DND-41 (cell line): Measurements from ENCODE around the gene OGFR.

ENCODE experiments used
- ATAC-seq: fragments of 200-7000 bp; cut with Tn5 transposase; 3 replicates; pipeline ENCODE4 v1.9.1; 2021; ENCODE audit warnings: low read depth; ENCODE audit not compliant: insufficient read depth
- DNase-seq: peaks from one replicate; pipeline ENCODE4 v3.0.0-alpha.2; 2020
- H2AFZ ChIP-seq: 2 replicates; pipeline ENCODE4 v1.6.0; 2012; ENCODE audit warnings: low read depth, low read length
- H3K27ac ChIP-seq: 2 replicates; pipeline ENCODE4 v1.5.1; 2012; ENCODE audit warnings: low read length, inconsistent platforms
- H3K27me3 ChIP-seq: fragments of 200-600 bp; sonication (generic); 2 replicates; pipeline ENCODE4 v1.6.0; 2012; ENCODE audit warnings: low read length, mild to moderate bottlenecking, inconsistent platforms; ENCODE audit not compliant: insufficient read depth, poor library complexity
- H3K36me3 ChIP-seq: 2 replicates; pipeline ENCODE4 v1.5.1; 2012; ENCODE audit warnings: low read length, inconsistent platforms; ENCODE audit not compliant: insufficient read depth
- H3K4me1 ChIP-seq: 2 replicates; pipeline ENCODE4 v1.5.1; 2012; ENCODE audit warnings: mild to moderate bottlenecking, low read length; ENCODE audit not compliant: insufficient read depth
- H3K4me2 ChIP-seq: 2 replicates; pipeline ENCODE4 v1.6.0; 2012; ENCODE audit warnings: mild to moderate bottlenecking, moderate library complexity, low read length, inconsistent platforms; ENCODE audit not compliant: insufficient read depth
- H3K4me3 ChIP-seq, 2 experiments: fragments of 200-600 bp in 1 of 2; shearing (Covaris generic) in 1 of 2; 2 replicates each; pipeline ENCODE4 v1.5.1; 2012 to 2016; ENCODE audit warnings: inconsistent platforms in 2 of 2, low read length in 2 of 2, mild to moderate bottlenecking in 2 of 2, low read depth in 1 of 2, moderate library complexity in 1 of 2
- H3K79me2 ChIP-seq: 2 replicates; pipeline ENCODE4 v1.6.0; 2012; ENCODE audit warnings: low read length, inconsistent platforms; ENCODE audit not compliant: insufficient read depth
- H3K9ac ChIP-seq: 2 replicates; pipeline ENCODE4 v1.6.0; 2012; ENCODE audit warnings: low read depth, mild to moderate bottlenecking, inconsistent platforms, low read length, moderate library complexity
- H3K9me3 ChIP-seq: 2 replicates; pipeline ENCODE4 v1.5.1; 2012; ENCODE audit warnings: low read length, moderate library complexity, mild to moderate bottlenecking, inconsistent platforms; ENCODE audit not compliant: insufficient read depth, severe bottlenecking
- H4K20me1 ChIP-seq: 2 replicates; pipeline ENCODE4 v1.6.0; 2012; ENCODE audit warnings: low read length; ENCODE audit not compliant: insufficient read depth
- EZH2 ChIP-seq: IDR thresholded peaks from 3 replicates; pipeline ENCODE4 v1.6.1; 2012; ENCODE audit warnings: borderline replicate concordance, low read depth, mild to moderate bottlenecking, moderate library complexity, low read length, inconsistent platforms; ENCODE audit not compliant: severe bottlenecking
- TF ChIP-seq, protein P1 (sequence below): IDR thresholded peaks from 2 replicates; pipeline ENCODE4 v1.5.1; 2012; ENCODE audit warnings: borderline replicate concordance, low read length, moderate library complexity, mild to moderate bottlenecking; ENCODE audit not compliant: poor library complexity, severe bottlenecking; ENCODE audit errors: extremely low read depth

OGFR gene

DNA sequence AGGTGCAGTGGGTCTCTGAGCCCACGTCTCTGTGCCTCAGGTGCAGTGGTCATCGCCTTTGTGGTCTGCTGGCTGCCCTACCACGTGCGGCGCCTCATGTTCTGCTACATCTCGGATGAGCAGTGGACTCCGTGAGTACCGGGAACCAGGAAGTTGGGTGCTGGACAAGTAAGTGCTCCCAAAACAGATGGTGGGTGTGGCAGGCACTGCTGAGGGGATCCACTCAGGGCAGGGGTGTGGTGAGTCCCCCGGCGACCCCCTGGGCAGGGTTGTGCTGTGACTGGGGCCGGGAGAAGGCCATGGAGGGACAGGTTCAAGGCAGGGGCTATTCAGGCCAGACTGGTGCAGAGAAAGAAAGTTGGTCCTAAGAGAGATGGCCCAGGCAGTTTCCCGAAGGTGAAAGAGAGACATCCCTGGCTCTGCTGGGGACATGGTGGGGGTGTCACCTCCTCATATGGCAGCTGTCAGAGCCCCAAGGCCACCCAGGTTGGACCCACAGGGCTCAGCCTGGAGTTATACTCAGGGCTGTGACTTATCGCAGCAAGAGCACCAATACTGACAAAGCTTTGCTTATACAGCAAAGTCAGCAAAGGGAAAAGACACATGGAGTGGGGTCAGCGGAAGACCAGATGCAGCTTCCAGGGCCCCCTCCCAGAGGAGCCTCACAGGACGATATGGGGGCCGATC, 46.3 kb upstream of the OGFR start:
- Histone ChIP-seq H4K20me1 (peaks cover 8% of the 10 kb centered on the region), H3K4me3 (no peak overlapping the region), H3K36me3 (no peaks in the 10 kb centered on the region), H3K4me2 (no peak overlapping the region), H3K27ac (no peak overlapping the region), H3K79me2 (no peaks in the 10 kb centered on the region), H3K27me3 (no peaks in the 10 kb centered on the region), H3K4me1 (no peaks in the 10 kb centered on the region), H2AFZ (no peak overlapping the region), H3K9me3 (no peaks in the 10 kb centered on the region), H3K9ac (no peak overlapping the region)
- TF ChIP-seq, protein P1, sequence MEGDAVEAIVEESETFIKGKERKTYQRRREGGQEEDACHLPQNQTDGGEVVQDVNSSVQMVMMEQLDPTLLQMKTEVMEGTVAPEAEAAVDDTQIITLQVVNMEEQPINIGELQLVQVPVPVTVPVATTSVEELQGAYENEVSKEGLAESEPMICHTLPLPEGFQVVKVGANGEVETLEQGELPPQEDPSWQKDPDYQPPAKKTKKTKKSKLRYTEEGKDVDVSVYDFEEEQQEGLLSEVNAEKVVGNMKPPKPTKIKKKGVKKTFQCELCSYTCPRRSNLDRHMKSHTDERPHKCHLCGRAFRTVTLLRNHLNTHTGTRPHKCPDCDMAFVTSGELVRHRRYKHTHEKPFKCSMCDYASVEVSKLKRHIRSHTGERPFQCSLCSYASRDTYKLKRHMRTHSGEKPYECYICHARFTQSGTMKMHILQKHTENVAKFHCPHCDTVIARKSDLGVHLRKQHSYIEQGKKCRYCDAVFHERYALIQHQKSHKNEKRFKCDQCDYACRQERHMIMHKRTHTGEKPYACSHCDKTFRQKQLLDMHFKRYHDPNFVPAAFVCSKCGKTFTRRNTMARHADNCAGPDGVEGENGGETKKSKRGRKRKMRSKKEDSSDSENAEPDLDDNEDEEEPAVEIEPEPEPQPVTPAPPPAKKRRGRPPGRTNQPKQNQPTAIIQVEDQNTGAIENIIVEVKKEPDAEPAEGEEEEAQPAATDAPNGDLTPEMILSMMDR = no peak
- TF ChIP-seq EZH2 = no peak
- DNase-seq = no peak
- no peak for ATAC-seq

- no peak overlapping the region for H3K4me3 ChIP-seq
- no peaks in the 10 kb centered on the region for H3K27me3 ChIP-seq
- no peaks in the 10 kb centered on the region for H3K4me1 ChIP-seq
- no peaks in the 10 kb centered on the region for H3K36me3 ChIP-seq
- no peak overlapping the region for H3K9ac ChIP-seq
- H4K20me1 ChIP-seq = peaks cover 8% of the 10 kb centered on the region
- TF ChIP-seq EZH2 = no peak
- TF ChIP-seq, protein P1 = no peak
- no peaks in the 10 kb centered on the region for H3K9me3 ChIP-seq
- no peak overlapping the region for H2AFZ ChIP-seq
- ATAC-seq (no peak), DNase-seq (no peak)
- H3K4me2 ChIP-seq = no peak overlapping the region
- H3K27ac ChIP-seq = no peak overlapping the region
- no peaks in the 10 kb centered on the region for H3K79me2 ChIP-seq
Observed at GRCh38 chr20:62759981-62760431, 44.6 kb upstream of the OGFR start.

DNA sequence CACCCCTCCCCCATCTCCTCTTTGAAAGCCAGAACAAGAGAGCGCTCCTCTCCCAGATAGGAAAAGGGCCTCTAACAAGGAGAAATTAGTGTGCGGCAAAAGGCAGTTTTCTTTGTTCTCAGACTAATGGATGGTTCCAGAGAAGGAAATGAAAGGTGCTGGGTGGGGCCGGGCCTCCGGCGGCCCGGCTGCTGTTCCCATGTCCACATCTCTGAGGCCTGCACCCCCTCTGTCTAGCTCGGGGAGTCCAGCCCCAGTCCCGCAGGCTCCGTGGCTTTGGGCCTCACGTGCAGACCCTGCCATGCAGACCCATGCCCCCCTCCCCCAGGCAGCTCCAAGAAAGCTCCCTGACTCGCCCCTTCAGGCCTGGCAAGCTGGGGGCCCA, 44.2 kb upstream of the OGFR start:
- no peak overlapping the region for H3K4me2 ChIP-seq
- H3K9ac ChIP-seq = no peak overlapping the region

More for the DNA sequence above, 44.2 kb upstream of the OGFR start:
- H3K9me3 ChIP-seq = no peaks in the 10 kb centered on the region
- H3K27ac ChIP-seq = no peak overlapping the region
- H3K27me3 ChIP-seq = no peaks in the 10 kb centered on the region
- H4K20me1 ChIP-seq = peaks cover 10% of the 10 kb centered on the region
- no peak for ATAC-seq
- no peak overlapping the region for H2AFZ ChIP-seq
- no peak overlapping the region for H3K4me3 ChIP-seq
- no peak for DNase-seq
- no peaks in the 10 kb centered on the region for H3K79me2 ChIP-seq
- no peaks in the 10 kb centered on the region for H3K4me1 ChIP-seq
- TF ChIP-seq EZH2 = no peak
- TF ChIP-seq, protein P1 = no peak
- H3K36me3 ChIP-seq = no peaks in the 10 kb centered on the region
